Occipital lobe (tissue), 2 donors: ENCODE measurements around the gene GRPEL2. TPM values are rescaled to one million over a fixed set of nuclear protein-coding genes. Genes with fewer than 3 reads are reported as not detected.
A peak's percentile ranks its signal among the peaks of the same experiment; 100 is the strongest.

Experiments
- DNase-seq: peaks from one replicate; lab custom pipeline; 2025; lab: John Stamatoyannopoulos, UW
- total RNA-seq: library from RNA; depleted of rRNA; stranded (reverse); fragments of >200 nt; gene quantifications from one replicate; pipeline ENCODE4 v1.2.3, GENCODE V29; 2014

The GRPEL2 gene
- total RNA-seq, 1 donor from 2014 or later: 59.9 TPM

DNA sequence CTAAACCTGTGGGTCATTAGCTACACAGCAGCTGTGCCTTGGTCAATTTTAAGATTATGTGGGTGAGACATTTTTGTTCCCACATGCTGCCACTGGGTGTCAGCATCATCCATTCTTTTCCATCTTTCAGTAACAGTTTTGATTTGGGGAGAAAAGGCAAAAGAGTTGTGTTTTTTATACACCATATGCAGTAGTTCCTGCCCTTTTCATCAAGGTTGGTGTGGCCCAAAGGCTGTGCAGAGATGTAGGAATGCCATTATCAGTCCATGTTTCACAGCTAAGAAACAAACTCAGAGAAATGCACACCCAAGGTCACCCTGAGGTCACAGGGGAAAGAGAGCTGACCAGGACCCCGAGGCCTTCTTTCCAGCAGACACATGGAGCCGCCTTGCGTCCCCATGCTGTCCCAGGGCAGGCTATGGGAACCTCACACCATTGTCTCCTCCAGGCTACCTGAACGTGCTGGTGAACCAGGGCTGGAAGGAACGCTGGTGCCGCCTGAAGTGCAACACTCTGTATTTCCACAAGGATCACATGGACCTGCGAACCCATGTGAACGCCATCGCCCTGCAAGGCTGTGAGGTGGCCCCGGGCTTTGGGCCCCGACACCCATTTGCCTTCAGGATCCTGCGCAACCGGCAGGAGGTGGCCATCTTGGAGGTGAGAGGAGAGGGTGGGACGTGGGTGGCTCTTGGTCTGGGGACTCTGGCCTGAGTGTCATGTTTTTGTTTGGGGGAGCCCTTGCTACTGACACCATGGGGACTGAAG is 27.8 kb upstream of the GRPEL2 start:
- no peak for DNase-seq

DNA sequence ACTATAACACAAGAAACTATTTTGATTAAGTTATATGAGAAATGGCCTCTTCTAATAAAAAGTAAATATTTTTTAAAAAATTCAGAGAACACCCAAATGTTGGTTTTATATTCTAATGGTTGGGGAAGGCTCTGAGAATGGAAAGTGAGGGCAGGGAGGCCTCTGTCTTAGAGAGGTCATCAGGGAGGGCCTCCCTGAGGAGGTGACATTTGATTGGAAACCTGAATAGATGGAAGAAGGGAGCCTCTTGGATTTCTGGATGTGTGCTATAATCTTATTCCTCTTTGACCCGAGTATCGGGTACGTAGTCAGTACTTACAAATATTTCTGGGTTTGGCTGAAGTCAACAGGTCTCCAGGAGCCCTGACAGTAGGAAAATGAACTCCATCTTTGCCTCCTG is 26.1 kb upstream of the GRPEL2 start:
- no peak for DNase-seq

DNA sequence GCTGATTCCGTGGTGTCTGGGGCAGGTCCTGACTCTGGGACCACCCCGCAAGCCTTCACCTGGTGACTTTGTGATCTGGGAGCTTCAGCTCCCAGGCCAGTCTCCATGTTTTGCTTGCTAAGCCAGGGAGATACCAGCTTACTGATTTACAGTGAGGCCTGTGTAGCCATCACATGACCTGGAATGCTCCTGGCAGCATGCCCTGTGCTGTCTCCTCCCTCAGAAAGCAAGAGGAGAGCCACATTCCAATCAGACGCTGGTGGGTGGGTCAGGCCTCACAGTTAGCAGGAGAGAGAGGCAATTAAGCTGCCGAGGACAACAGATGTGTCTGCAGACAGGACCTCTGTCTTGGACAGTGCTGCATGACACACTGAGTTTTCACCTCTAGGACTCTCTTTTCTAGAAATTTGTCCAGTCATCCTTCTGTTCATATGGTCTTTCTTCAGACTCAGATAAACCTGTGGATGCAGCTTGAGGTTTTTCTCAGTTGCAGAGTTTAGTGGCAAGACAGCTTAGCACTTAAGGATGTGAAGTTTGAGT is 24.4 kb upstream of the GRPEL2 start:
- peak; percentile 10 for DNase-seq

DNA sequence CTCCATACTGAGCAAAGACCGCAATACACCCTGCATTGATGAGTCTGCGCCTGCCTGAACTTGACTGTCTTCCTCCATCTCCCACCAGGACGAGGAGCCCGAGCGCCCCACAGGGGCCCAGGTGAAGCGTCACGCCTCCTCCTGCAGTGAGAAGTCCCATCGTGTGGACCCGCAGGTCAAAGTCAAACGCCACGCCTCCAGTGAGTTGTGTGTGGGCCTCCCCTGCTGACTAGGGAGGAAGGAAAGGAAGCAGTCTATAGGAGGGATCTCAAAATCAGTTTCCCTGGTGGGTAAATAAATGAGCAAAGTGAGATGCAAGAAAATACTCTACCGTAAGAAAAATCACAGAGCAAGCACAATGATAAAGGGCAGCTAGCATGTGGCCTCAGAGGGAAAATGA is 22.8 kb upstream of the GRPEL2 start:
- no peak for DNase-seq

DNA sequence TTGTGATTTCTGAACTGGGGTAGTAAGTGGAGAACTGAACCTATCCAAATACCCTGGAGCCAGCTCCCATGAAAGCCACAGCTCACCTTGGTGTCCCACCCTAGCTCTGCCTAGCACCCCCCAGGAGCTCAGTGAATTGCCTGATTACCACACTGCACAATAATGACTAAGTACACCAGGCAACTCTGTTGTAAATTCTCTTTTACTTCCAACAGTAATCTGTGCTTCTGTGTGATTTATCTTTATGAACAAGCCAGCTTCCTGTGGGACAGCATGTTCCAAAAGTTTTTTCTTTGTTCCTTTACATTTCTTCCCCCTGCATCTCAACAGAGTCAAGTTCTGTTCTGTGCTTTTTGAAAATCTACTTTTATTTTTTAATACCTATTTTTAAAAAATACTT is 22.1 kb upstream of the GRPEL2 start:
- no peak for DNase-seq

DNA sequence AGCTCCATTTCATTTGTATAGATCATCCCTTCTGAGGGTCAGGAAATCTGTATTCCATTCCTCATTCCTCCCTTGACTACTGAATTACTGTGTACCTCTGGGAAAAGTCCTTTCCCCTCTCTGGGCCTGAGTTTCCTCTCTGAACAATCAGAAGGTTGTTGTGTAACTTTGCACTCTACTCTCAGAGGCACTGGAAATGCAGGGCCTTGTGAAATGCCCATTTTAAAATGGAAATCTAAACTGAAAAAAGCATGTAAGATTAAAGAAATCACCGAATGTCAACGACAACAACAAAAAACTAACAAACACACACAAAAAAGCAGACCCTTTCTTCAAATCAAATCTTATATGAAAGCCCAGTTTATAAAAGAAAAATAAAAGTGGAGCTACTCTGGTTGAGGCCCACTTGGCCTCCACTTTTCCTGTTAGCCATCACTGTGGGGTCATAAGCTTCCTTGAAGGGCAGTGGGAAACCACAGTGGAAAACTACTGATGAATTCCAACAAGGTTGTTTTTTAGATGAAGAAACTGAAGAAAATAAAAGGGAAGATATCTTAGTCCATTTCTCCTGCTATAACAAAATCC is 21.6 kb upstream of the GRPEL2 start:
- no peak for DNase-seq

DNA sequence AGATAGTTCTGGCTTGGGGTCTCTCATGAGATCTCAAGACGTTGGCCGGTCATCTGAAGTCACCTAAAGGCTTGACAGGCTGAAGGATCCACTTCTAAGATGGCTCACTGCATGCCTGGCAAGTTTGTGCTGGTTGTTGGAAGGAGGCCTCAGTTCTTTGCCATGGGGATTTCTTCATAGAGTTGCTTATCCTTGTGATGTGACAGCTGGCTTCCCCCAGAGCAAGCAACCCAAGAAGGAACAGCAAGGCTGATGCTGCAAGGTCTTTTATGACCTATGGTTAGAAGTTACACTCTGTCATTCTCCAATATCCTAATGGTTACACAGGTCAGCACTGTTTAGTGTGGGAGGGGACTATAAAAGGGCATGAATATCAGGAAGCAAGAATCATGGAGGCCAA is 20.7 kb upstream of the GRPEL2 start:
- DNase-seq: no peak

DNA sequence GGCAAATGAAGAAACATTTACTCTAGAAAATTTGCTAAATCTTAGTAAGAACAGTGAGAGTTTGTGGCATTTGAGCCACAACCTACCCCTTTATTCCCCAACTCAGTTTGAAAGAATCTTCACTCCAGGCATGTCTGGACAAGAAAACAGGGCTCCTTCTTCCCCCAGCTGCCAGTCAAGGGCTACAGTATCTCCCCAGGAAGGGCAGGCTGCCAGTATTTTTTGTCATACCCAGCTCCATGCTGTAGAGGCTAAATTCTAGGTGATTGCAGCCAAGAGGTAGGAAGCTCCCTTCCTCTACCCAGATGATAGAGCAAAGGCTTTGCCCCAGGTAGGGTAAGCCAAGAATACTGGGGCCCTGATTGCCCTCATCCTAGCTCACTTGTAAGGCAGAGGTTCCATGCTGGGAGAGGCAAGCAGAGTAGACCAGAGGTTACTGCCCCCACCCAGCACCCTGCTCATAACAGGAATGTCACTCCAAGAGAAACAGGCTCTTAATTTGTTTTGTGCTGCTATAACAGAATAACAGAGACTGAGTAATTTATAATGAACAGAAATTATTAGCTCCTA is 20.0 kb upstream of the GRPEL2 start:
- no peak for DNase-seq

DNA sequence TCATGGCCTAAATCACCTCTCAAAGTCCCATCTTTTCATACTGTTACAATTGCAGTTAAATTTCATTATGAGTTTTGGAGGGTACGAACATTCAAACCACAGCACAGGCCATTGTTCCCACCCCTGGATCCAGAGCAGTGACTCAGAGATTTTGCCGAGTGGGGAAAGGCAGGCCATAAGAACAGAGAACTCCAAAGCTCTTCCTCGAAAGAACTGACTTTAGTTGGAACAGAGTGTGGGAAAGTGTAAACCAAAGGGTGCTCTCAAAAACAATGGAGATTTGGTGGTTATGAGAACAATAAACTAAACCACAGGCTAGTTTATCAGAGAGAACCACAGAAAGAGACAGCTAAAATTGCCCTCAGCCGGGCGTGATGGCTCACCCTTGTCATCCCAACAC is 19.4 kb upstream of the GRPEL2 start:
- DNase-seq: no peak

DNA sequence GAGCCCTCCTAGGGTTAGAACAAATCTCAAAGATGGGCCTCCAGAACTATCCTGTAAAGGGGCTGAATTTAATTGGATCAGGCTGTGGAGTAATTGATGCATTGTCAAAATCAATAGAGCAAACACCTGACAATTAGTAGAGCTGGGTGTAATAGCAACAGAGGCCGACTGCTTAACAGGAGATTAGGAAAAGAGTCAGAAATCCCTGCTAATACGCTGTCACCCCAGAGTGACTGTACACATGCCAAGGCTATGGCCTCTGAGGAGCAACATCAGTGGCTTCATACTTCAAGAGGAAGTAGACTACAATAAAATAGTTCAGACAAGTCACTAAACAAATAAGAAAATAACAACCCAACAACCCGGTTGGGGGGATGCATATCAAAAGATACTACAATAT is 18.7 kb upstream of the GRPEL2 start:
- DNase-seq: no peak

DNA sequence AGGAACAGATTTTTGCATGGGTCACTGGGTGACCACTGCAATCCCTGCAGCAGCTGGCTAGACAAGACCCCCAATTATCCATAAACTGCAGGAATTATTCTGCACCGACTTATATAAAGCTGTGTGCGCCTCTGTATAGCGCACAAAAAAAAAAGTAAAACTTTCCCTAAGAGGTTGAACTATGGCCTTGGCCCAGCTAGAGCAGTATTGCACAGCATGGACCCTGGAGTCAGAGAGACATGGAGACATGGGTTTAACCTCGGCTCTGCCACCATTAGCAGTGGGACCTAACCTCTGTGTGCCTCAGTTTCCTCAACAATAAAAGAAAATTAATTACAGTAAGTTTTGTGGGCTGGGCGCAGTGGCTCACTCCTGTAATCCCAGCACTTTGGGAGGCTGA is 17.1 kb upstream of the GRPEL2 start:
- no peak for DNase-seq

DNA sequence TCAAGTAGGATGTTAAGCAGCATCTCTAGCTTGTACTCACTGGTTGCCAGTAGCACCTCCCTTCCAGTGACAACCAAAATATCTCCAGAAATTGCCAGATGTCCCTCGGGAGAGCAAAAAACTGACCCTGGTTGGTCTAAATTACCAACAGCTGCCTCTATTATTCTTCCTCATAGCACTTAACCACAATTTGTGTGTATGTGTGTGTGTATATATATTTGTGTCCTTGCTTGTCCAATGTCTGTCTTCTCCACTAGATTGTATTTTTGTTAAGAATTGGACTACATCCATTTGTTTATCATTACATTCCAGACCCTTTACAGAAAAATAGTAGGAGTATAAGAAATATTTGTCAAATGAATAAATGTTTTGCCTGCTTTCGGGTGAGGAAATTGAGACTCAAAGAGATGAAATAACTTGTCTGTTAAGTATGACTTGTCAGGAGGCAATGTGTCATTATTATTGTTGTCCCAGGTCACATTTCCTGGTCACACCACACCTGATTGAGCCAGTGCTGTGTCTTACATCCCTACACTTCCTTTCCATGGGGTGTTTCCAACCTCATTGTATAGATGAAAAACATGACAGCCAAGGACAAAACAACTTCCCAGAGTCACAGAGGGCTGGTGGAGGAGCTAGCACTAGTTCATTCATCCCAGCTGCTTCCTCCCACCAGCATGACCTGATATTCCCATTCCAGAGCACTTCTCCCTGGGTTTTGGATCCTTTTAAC is 11.4 kb upstream of the GRPEL2 start:
- no peak for DNase-seq

DNA sequence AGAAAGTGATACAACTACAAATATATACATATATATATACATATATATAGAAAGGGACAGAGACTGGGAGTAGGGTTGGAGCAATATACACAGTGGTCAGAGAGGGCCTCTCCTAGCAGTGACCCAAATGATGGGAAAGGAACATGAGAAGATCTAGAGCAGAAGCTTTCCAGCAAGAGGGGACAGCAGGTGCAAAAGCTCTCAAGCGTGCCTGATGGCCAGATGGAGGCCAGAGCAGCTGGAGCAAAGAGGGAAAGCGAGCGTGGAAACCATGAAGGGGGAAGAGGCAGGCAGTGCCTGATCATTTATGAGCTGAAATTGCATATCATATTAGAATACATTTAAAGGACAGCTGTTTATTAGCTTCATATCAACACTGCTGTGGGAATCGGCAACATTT is 7.6 kb upstream of the GRPEL2 start:
- DNase-seq: no peak

DNA sequence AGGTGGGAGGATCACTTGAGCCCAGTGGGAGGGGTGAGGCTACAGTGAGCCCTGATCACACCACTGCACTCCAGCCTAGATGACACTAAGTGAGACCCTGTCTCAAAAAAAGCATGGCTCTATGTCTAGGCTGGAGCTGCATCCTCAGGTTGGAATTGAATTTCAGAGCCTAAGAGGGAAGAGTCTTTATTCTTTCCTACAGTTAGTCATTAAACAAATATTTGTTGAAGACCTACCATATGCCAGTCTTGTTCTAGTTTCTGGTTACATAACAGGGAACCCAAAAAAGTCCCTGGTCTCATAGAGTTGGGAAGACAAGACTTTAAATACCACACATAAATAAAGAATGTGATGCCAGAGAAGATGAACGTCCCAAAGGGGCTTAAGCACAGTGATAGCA is 6.9 kb upstream of the GRPEL2 start:
- no peak for DNase-seq

DNA sequence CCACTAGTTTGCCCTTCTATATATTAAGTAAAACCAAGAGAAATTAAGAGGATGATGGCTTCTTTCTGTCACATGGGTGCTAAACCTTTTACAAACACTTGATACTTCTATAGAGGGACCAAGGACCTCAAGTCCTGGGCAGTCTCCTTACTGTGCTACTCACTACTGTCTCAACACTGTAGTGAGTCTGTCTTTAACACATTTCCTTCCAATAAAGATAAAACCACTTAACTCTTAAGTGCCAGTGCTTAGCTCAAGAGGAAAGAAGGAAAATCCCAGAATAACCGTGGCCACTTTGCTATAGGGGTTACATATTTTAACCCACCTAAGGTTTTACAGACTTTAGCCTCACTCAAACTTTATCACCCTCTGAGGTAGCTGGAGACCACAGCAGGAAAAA is 4.4 kb upstream of the GRPEL2 start:
- no peak for DNase-seq

DNA sequence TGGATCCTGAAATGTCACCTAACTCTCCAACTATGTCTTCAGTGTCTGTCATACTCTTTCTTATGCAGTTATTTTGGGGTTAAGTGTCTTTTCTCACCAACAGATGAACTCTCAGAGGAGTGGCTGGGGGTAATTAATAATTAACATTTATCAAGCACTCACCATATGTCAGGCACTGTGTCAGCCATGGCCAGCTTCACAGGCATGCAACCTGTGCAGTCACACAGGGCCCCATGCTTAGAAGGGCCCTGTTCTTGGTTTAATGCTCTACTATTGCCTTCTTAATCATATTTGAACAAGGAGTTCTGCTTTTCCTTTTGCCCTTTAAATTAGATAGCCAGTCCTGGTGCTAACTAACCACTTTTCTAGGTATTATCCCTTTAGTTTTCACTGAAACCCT is 3.4 kb upstream of the GRPEL2 start:
- no peak for DNase-seq

DNA sequence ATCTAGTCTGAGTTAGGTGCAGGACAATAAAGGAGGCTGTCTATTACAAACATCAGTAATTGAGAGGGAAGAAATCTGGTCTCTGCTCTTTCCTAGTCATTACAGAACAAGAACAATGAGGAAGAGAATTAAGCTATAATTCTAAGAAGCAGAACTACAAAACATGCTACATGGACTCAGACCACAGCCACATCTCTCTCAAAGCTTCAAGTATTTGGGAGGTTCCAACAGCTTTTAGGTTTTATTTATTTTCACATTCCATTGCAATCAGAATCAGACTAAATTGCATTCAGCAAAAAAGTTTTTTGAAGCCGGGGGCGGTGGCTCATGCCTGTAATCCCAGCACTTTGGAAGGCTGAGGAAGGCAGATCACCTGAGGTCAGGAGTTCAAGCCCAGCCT is 1.1 kb upstream of the GRPEL2 start:
- DNase-seq: no peak

DNA sequence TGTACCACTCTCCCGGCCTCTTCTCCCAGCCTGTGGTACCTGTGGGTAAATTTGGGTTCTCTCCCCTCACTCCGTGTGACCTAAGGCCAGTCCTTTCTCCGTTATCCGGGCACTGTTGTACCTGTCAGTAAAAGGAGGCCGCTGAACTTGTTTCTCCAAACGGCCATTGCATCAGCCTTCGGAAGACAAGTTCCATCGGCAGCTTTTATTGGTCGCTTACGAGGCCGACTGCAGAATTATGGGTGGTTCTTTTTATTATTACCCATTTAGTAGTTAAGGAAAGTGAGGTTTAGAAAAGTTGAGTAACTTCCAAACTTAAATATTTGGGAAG is 558 bp downstream of the GRPEL2 start:
- DNase-seq: no peak

DNA sequence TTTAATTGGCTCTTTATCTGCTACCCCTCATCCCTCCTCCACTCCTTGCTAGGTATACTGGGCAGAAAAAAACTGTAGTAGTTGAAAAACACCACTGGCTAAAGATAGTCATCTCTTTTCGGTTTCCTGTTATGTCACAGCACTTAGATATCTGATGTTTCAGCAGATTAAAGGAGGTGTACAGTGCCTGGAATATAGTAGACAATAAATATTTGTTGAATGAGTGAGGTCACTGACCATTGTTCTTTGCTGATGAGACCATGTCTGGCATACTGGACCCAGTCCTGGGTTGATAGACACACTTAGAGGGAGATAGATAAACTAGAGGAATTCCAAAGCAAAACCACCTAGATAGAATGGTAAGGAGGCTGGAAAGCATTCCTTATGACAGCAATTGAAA is 3.2 kb downstream of the GRPEL2 start:
- DNase-seq: no peak

DNA sequence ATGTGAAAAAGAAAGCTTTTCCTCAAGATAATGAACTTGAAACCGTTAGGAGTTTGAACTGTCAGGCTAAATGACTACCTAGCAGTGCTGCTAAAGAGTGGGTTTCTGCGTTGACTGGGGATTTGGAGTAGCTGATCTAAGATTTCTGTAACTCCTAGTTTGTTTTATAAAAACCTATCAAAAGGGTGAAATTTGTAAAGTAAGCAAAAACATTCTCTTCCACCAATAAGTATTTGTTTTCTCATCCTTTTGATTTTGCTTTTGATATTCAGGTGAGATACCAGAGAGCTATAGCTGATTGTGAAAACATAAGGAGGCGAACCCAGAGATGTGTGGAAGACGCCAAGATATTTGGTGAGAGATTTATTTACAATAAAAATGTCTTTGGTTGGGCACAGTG is 4.1 kb downstream of the GRPEL2 start:
- DNase-seq: no peak

DNA sequence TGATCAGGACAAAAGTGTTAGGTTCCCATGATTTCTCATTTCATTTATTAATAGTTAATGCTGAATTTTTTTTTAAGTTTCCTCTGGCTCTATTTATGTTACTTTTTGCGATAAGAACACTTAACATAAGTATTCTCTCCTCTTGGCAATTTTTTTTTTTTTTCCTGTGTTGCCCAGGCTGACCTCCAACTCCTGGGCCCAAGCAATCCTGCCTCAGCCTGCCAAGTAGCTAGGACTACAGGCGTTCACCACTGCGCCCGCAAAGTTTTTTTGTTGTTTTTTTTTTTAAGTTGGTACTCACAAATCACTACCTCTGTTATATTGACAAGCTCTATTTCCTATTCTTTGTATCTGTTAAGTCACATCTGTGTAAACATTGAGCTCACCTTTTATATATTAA is 6.9 kb downstream of the GRPEL2 start:
- DNase-seq: no peak

DNA sequence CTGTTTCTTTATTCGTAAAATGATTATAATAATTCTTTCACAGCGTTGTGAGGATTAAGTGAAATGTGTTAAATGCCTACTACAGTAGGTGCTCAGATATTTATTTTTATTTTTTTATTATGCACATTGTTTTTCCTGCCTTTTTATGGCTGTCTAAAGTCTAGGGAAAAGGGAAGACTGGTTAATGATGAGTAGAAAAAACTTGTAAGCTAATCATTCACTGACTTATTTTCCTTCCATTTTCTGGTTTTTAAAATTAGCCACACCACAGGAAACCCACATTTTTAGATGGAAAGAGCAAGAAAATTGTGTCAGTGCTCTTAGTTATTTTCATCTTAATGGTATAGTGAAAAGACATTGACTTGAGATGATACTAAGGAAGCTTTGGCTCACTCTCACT is 8.6 kb downstream of the GRPEL2 start:
- no peak for DNase-seq

DNA sequence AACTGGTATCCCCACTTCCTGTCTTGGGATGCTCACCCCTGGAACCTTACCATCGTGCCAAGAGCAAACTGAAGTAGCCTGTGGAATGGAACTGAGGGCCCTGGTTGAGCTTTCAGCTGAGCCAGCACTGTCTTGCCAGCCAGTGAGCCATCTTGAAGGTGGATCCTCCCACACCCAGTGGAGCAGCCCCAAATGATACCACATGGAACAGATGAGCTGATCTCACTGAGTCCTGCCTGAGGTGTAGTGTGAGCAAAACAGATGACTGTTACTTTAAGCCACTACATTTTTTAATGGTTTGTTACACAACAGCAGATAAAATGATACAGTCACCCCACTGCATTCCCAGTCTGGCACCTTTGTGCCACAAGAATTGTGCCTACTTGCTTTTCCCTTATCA is 10.4 kb downstream of the GRPEL2 start:
- DNase-seq: no peak
